HG03460 (cell line): ENCODE data around the gene HAUS8.

Experiments
- ATAC-seq: cut with Tn5 transposase; IDR thresholded peaks from one replicate; pipeline ENCODE4 v1.9.1; 2021; ENCODE audit not compliant: unreplicated experiment

HAUS8 gene

GRCh38 chr19:17001603-17002183, 73.6 kb downstream of the HAUS8 start:
- ATAC-seq: no peak
